IPS-18c (cell line): ENCODE data around the gene FXR2.

Experiments
- H3K4me3 ChIP-seq: 2 replicates; pipeline ENCODE4 v1.7.0; 2013; ENCODE audit warnings: low read depth, mild to moderate bottlenecking, low read length, moderate library complexity; ENCODE audit not compliant: insufficient read depth
- H3K9me3 ChIP-seq: one replicate; pipeline ENCODE4 v1.6.1; 2013; ENCODE audit warnings: mild to moderate bottlenecking, low read length, moderate library complexity; ENCODE audit not compliant: control insufficient read depth, insufficient read depth

The FXR2 gene

DNA sequence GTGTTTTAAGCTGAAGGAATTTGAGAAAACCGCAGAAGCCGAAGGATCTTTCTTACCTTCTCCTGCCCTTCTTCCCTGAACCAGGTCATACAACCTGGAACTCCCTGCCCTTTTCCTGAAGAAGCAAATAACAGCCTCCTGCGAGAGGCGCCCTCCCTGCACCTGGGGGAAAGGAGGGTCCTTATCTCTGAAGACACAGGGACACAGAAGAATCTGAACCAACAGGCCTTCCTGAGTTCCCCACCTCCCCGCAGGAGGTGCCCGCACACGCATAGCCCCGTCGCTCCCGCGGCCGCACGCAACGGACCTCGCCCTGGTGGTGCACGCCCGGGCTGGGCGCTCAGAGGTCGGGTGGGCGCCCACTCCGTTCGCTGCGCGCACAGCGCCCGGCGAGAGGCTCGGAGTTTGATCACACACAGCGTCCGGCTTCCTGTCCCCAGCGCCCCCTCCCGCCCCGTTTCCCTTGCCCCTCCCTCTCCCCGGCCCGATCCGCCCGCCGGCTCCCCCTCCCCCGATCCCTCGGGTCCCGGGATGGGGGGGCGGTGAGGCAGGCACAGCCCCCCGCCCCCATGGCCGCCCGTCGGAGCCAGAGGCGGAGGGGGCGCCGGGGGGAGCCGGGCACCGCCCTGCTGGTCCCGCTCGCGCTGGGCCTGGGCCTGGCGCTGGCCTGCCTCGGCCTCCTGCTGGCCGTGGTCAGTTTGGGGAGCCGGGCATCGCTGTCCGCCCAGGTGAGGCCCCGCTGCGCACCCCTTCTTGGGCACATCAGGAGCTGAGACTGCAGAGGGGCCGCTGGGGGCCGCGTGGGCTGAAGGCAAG is 65.9 kb downstream of the FXR2 start, which contains the start of gene TNFSF12:
Gene TNFSF12, plus strand, starts transcription at position 474 of the 816 bp plus-strand sequence. Its CDS starts 96 bp downstream, at position 570.
- Histone ChIP-seq H3K9me3 (no peaks in the 10 kb centered on the region), H3K4me3 (peak within 1 kb of the TSS; percentile 53)

DNA sequence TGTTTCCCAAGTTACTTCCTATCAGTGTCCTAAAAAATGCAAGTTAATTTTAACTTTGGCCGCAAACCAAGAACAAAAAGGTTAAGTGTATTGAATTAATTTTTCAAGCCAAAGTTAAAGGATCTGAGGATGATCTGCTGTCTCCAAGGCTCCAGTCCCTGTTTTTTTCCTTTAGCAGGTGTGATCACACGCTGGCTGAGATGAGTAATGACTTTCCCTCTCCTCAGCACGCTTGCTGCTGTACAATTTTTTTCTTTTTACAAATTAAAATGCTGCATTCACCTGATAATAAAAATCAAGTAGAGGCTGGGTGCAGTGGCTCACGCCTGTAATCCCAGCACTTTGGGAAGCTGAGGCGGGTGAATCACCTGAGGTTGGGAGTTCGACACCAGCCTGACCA is 69.8 kb downstream of the FXR2 start:
- Histone ChIP-seq H3K9me3 (no peaks in the 10 kb centered on the region), H3K4me3 (no peak overlapping the region)
